CD4-positive, alpha-beta T cell (primary cell): ENCODE data around the gene RNF135. TPM values are rescaled to one million over a fixed set of nuclear protein-coding genes. Genes with fewer than 3 reads are reported as not detected.
"Not testable (repeated sequence)": the region's sequence is repeated elsewhere in the genome, so short reads cannot be mapped to it uniquely, and the experiment has no call there.

ENCODE experiments used
- ATAC-seq: fragments of 200-7000 bp; cut with Tn5 transposase; one replicate; pipeline ENCODE4 v1.10.0; 2022; ENCODE audit warnings: mild to moderate bottlenecking; ENCODE audit not compliant: poor library complexity
- CTCF ChIA-PET: fragments of 350-600 bp; sonication (Branson Sonifier 250); formaldehyde crosslinking; loops from one replicate; lab custom pipeline; 2021; ENCODE audit warnings: antibody characterized with exemption, inconsistent platforms; lab: Charles Lee
- POLR2A ChIA-PET: fragments of 350-600 bp; sonication (Branson Sonifier 250); formaldehyde crosslinking; loops from one replicate; lab custom pipeline; 2021; ENCODE audit warnings: antibody characterized with exemption, inconsistent platforms; lab: Charles Lee
- DNase-seq, 14 experiments: peaks; one replicate each; pipeline ENCODE4 v3.0.0-alpha.2; 2013 to 2020; ENCODE audit warnings: mixed read lengths in 2 of 14
- H3K27ac ChIP-seq, 2 donors: one replicate each; pipeline versions ENCODE4 v1.5.1 to v1.7.0; 2013; ENCODE audit warnings: low read length in 2 of 2, low read depth in 1 of 2, mild to moderate bottlenecking in 1 of 2
- H3K27me3 ChIP-seq, 2 experiments: 1 replicate in 1 of 2; 2 replicates in 1 of 2; pipeline versions ENCODE4 v1.6.1 to v1.7.0; 2013; ENCODE audit warnings: low read length in 2 of 2, control low read depth in 1 of 2, mild to moderate bottlenecking in 1 of 2, moderate library complexity in 1 of 2; ENCODE audit not compliant: insufficient read depth in 2 of 2, control insufficient read depth in 1 of 2
- H3K36me3 ChIP-seq: one replicate; pipeline ENCODE4 v1.6.1; 2013; ENCODE audit warnings: low read length, control low read depth; ENCODE audit not compliant: insufficient read depth
- H3K4me1 ChIP-seq: one replicate; pipeline ENCODE4 v1.6.1; 2013; ENCODE audit warnings: low read length, control low read depth; ENCODE audit not compliant: insufficient read depth
- H3K4me3 ChIP-seq: one replicate; pipeline ENCODE4 v1.5.1; 2013; ENCODE audit warnings: mild to moderate bottlenecking, low read length, moderate library complexity
- H3K9me3 ChIP-seq, 2 experiments: 1 replicate in 1 of 2; 2 replicates in 1 of 2; pipeline versions ENCODE4 v1.6.1 to v1.7.0; 2013; ENCODE audit warnings: low read length in 2 of 2, mild to moderate bottlenecking in 2 of 2, control low read depth in 1 of 2, moderate library complexity in 1 of 2; ENCODE audit not compliant: control insufficient read depth in 1 of 2, insufficient read depth in 1 of 2
- H3K27ac Mint-ChIP-seq: one replicate; pipeline ENCODE4 v1.8.0; 2020; ENCODE audit warnings: mixed read lengths
- H3K27me3 Mint-ChIP-seq: one replicate; pipeline ENCODE4 v1.8.0; 2021; ENCODE audit warnings: mixed read lengths
- H3K36me3 Mint-ChIP-seq: one replicate; pipeline ENCODE4 v1.8.0; 2021; ENCODE audit warnings: low read depth, mixed read lengths
- H3K4me1 Mint-ChIP-seq: one replicate; pipeline ENCODE4 v1.8.0; 2021; ENCODE audit warnings: low read depth, mixed read lengths
- H3K4me3 Mint-ChIP-seq: one replicate; pipeline ENCODE4 v1.8.0; 2020; ENCODE audit warnings: mild to moderate bottlenecking, mixed read lengths
- H3K9me3 Mint-ChIP-seq: one replicate; pipeline ENCODE4 v1.8.0; 2020; ENCODE audit warnings: mixed read lengths
- intact Hi-C, 2 experiments: fragments of 100-400 bp; cut with DNase I in 1 of 2; cut with micrococcal nuclease in 1 of 2; formaldehyde crosslinking; loops; one replicate each; pipeline versions ENCODE4 v1.15.1 to v1.9.0; 2023 to 2025; cut with DNase I, micrococcal nuclease
- total RNA-seq, 174 experiments: library from RNA in 2 of 174; stranded (reverse) in 2 of 174; gene quantifications; one replicate each; pipeline ENCODE4 v1.2.3 and lab custom pipeline; 2021 to 2026
- TF ChIP-seq, protein P1 (sequence below): fragments of 200-600 bp; IDR thresholded peaks from one replicate; pipeline ENCODE4 v1.8.0; 2022; ENCODE audit warnings: antibody characterized with exemption, mild to moderate bottlenecking

Gene RNF135
- total RNA-seq, 2 experiments from 2014 or later: 1.5 to 1.8 TPM

DNA sequence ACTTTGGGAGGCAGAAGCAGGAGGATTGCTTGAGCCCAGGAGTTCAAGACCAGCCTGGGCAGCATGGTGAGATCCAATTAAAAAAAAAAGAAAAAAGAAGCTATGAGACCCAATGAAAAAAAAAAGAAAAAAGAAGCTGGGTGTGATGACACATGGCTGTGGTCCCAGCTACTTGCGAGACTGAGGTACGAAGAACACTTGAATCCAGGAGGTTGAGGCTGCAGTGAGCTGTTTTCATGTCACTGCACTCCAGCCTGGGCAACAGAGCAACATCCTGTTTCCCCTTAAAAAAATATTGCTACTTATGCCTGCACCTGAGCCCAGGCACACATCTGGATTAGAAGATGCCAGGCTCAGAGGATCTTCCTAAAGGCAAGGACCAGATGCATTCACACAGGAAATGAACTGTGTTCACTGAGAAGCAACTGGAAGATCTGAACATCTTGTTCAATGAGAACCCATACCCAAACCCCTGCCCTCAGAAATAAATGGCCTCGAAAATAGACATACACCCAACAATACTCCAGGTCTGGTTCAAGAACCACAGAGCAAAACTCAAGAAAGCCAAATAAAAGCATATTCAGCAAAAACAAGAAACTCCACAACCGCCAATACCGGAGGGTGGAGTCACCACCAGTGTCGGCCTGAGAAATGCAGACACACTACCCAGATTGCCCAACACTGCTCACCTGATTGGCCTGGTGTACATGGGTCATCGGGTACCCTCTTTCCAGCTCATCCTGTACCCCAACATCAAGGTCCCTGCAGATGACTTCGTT lies 4.4 kb downstream of the RNF135 start:
- no peaks in the 10 kb centered on the region for H3K9me3 ChIP-seq
- H3K27me3 ChIP-seq: no peaks in the 10 kb centered on the region
- no peaks in the 10 kb centered on the region for H3K36me3 ChIP-seq
- Mint-ChIP-seq H3K27ac (no peak overlapping the region), H3K27me3 (no peaks in the 10 kb centered on the region), H3K4me3 (no peak overlapping the region), H3K9me3 (no peaks in the 10 kb centered on the region), H3K4me1 (peaks cover 21% of the 10 kb centered on the region), H3K36me3 (peaks cover 10% of the 10 kb centered on the region)
- CTCF ChIA-PET: no interaction called here
- intact Hi-C loops: no loop called here
- POLR2A ChIA-PET: no interaction called here
- ATAC-seq (no peak), DNase-seq (peak in 1 of 14 experiments; percentile 28)
- H3K27ac ChIP-seq: no peak overlapping the region
- TF ChIP-seq, protein P1, sequence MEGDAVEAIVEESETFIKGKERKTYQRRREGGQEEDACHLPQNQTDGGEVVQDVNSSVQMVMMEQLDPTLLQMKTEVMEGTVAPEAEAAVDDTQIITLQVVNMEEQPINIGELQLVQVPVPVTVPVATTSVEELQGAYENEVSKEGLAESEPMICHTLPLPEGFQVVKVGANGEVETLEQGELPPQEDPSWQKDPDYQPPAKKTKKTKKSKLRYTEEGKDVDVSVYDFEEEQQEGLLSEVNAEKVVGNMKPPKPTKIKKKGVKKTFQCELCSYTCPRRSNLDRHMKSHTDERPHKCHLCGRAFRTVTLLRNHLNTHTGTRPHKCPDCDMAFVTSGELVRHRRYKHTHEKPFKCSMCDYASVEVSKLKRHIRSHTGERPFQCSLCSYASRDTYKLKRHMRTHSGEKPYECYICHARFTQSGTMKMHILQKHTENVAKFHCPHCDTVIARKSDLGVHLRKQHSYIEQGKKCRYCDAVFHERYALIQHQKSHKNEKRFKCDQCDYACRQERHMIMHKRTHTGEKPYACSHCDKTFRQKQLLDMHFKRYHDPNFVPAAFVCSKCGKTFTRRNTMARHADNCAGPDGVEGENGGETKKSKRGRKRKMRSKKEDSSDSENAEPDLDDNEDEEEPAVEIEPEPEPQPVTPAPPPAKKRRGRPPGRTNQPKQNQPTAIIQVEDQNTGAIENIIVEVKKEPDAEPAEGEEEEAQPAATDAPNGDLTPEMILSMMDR: no peak
- H3K4me1 ChIP-seq: peaks cover 12% of the 10 kb centered on the region
- no peak overlapping the region for H3K4me3 ChIP-seq

DNA sequence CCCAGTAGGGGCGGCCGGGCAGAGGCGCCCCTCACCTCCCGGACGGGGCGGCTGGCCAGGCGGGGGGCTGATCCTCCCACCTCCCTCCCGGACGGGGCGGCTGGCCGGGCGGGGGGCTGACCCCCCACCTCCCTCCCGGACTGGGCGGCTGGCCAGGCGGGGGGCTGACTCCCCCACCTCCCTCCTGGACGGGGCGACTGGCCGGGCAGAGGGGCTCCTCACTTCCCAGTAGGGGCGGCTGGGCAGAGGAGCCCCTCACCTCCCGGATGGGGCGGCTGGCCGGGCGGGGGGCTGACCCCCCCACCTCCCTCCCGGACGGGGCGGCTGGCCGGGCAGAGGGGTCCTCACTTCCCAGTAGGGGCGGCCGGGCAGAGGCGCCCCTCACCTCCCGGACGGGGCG lies 9.1 kb downstream of the RNF135 start:
- H3K9me3 ChIP-seq, H3K4me3 ChIP-seq, H3K27ac Mint-ChIP-seq, H3K36me3 Mint-ChIP-seq, H3K36me3 ChIP-seq, POLR2A ChIA-PET, intact Hi-C loops, H3K27me3 Mint-ChIP-seq, DNase-seq, CTCF ChIA-PET, H3K27ac ChIP-seq, H3K4me3 Mint-ChIP-seq, H3K4me1 ChIP-seq, H3K9me3 Mint-ChIP-seq, H3K27me3 ChIP-seq, H3K4me1 Mint-ChIP-seq, ATAC-seq: not testable (repeated sequence)

DNA sequence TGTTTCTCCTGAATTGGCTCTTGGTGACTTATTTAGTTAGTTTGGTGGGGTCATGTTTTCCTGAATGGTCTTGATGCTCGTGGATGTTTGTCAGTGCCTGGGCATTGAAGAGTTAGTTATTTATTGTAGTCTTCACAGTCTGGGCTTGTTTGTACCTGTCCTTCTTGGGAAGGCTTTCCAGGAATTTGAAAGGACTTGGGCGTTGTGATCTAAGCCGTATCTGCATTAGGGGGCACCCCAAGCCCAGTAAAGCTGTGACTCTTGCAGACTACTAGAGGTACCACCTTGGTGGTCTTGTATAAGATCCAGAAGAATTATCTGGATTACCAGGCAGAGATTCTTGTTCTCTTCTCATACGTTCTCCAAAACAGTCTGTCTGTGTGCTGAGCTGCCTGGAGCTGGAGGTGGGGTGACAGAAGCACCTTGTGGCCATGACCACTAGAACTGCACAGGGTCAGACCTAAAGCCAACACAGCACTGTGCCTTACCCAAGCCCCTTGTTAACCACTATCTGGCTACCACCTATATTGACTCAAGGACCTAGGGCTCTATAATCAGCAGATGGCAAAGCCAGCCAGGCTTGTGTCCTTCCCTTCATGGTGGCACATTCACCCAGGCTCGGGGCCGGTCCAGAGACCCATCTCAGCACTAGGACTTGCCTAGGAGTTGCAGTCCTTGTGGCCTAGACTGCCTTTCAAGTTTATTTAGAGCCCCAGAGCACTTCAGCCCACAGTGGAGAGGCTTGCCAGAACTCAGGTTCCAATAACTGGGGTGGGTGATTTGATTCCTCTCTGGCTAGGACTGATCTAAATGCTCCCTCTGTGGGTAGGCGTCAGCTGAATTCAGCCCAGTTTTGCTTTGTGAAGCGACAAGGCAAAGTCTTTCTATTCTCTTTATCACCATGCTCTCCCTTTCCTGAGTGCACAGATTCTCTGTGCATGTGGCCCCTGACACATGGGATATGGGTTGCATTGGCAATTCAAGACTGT lies 11.0 kb downstream of the RNF135 start:
- DNase-seq (no peak), ATAC-seq (no peak)
- peaks cover 5% of the 10 kb centered on the region for H3K36me3 ChIP-seq
- intact Hi-C loops: no loop called here
- no peak overlapping the region for H3K4me3 Mint-ChIP-seq
- no peaks in the 10 kb centered on the region for H3K27me3 Mint-ChIP-seq
- no peaks in the 10 kb centered on the region for H3K9me3 ChIP-seq
- ChIA-PET POLR2A (no interaction called here), CTCF (no interaction called here)
- peaks cover 11% of the 10 kb centered on the region for H3K36me3 Mint-ChIP-seq
- no peak overlapping the region for H3K4me3 ChIP-seq
- H3K4me1 ChIP-seq: no peaks in the 10 kb centered on the region
- H3K4me1 Mint-ChIP-seq: no peaks in the 10 kb centered on the region
- H3K9me3 Mint-ChIP-seq: no peaks in the 10 kb centered on the region
- no peaks in the 10 kb centered on the region for H3K27me3 ChIP-seq
- H3K27ac ChIP-seq: no peak overlapping the region
- H3K27ac Mint-ChIP-seq: no peak overlapping the region
- TF ChIP-seq, protein P1: no peak
